Measurements from ENCODE around the gene RNF17.
"Not testable (repeated sequence)": the region's sequence is repeated elsewhere in the genome, so short reads cannot be mapped to it uniquely, and the experiment has no call there.

RNF17 gene

DNA sequence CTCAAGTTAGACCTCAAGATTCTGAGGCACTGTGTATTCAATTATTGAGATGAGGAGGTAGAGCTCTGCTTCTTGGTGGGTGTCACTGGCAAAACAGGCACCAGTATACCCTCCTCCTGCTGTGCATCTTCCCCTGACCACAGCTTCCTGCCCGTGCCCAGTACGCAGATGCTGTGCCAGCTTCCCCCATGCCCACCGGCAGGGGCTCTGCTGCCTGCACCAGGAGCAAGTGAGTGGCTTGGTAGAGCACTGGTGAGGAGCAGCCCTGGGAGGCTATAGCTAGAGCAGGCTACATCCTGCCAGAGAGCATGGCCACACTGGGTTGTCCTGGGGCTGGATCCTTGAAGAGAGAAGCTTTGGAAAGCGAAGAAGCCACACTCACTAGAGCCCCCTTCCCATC lies 21.0 kb upstream of the RNF17 start:
- no peak for DNase-seq

DNA sequence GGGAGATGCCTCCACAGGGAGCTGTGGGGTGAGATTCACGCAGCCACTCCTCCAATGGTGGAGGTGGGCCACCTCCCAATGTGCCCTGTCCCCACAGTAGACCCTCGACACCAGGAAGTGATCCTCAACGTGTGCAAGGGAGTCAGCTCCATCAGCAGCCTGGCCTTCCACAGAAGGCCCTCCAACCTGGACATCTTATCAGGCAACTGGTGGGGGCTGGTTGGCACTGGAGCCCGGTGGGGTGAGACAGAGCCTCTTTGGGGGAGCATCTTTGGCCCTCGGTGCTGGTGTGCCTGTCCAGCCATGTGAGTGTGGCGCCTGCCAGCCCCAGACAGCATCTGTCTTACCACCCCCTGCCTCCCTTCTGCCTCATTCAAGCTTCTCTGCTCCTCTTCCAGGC lies 19.7 kb upstream of the RNF17 start:
- no peak for DNase-seq

DNA sequence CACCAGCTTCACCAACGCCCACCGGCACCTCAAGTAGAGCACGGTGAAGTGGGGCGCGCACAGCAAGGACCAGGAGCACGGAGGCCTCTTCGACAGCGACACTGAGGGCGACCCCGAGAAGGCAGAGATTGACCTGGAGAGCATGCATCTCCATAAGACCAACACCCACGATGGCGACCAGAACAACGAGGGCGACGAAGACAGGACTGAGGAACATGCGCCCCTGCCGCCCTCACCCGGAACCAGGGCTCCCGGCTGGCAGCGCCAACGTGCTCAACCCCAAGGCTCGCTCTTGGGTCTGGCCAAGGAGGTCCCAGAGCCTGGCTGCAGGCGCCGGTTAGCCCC lies 18.5 kb upstream of the RNF17 start:
- DNase-seq, result no peak

DNA sequence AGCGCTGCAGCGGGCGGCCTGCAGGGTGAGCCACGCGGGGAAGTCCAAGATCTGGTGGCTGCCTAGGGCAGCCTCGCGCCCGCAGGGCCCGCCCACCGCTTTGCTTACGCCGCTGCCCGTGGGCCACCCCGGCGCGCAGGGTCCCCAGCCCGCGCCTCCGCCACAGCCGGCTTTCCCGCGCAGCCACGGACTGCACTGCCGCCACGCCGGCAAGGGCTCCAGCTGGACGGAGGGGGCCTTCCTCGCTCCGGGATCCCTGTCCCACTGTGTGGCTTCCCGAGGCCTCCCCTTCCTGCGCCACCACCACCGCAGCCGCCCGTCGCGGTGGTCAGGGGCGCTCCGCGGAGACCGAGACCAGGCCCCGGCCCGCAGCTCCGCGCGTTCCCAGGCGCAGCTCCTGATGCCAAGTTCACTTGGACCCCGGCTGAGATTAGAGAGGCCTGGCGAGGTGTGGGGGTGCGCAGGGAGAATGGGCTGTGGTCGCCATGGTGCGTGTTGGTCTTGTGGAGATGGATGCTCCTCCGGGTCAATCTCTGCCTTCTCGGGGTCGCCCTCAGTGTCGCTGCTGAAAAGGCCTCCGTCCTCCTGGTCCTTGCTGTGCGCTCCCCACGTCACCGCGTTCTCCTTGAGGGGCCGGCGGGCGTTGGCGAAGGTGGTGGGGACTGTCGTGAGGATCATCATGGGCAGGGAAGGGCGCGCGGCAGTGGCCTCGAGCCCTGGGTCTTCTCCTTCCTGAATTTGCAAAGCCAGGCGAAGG lies 17.9 kb upstream of the RNF17 start:
- peak in 2 of 3 donors; percentile 25 to 47 for DNase-seq

DNA sequence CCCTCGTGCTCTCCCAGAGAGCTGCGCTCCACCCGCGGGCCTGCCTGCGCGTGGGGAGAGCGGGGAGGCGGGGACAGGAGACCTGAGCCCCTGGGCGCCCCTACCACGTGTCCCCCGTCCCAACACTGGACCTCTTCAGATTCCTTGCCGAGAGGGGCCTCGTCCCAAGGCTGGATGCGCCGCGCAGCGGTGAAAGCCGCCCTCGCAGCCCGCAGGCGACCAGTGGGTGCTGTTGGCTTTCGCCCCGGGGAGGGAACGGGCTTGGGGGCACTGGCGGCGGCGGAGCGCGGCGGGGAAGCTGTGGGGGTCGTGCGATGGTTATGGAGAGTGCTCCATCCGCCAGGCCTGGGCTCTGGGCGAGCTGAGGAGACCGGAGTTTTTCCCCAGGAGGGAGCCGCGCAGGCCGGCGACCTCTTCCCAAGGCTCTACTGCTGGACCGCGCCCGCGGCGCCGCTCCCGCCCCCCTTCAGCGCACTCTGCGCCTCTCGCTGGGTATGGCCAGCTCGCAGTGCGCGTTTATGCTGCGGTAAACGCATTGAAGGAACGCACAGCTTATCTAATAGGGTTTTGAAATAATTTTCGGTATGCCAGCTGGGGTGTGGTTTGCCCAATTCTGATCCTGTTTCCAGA lies 17.2 kb upstream of the RNF17 start:
- DNase-seq, result peak in 1 of 3 donors; percentile 13

DNA sequence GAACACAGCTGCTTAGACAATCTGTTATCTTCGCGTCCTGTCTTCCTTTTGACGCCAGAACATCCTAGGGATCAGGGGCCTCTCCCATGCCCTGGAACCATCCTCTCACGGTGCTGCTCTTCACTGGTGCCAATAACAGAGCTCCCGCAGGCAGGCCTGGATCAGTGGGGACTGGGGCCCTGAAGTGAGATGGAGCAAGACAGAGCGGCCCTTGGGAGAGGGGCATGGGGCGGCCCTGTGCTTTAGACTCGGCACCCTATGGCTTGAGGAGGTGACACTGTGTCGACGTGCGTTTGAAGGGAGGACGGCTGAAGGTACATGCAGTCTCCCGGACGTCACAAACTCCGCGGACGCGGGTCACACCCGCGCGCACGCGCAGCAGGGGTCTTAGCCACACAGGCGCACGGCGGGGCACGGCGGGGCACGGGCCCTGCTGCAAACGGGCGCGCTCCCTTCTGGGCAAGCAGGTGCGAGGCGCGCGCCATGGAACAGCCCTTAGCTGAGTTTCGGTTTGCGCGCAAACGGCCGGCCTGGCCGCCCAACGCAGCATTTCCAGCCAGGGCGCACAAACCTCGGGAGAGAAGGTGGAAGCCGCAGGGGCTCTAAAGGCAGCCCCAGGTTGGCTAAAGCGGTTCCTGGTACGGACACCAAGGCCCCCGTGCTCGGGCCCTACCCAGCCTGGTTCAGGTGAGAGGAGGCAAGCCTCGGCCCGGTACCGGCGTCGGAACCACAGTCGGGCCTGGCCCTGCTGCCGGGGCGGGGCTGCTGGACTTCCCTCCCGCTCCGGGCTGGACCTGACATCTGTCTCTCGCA lies 16.5 kb upstream of the RNF17 start:
- DNase-seq, result peak in 1 of 3 donors; percentile 11

DNA sequence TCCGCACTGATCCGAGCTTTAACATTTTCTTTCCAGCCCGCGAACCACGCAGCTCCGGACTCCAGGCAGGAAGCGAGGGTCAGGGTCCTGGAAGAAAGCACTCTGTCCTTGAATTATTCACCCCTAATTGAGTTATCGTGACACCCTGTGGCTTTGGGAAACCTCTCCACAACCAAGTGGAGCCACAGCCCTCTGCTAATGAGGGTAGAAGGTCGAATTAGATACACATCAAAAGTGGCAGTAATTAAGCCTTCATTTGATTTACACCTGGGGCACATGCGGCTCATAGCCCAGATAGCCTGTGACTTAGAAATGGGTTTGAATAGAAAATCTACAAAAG lies 15.9 kb upstream of the RNF17 start:
- no peak for DNase-seq

DNA sequence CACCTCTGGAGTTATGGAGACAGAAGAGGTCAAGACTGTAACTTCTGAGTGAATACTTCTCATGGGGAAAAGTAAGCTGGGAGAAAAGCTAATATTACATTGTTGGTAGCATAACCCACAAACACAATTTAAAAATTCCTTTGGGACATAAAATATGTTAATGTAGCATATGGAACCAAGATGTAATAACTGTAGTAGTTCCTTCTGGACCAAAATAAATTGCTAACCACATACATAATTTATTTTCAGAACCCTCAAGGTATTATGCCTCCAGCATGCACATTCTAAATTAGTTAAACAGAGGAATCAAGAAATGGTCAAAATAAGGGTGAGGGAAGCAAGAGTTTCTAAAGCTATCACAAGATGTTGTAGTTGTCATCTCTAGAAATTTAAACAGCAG lies 4.8 kb upstream of the RNF17 start:
- no peak for DNase-seq

DNA sequence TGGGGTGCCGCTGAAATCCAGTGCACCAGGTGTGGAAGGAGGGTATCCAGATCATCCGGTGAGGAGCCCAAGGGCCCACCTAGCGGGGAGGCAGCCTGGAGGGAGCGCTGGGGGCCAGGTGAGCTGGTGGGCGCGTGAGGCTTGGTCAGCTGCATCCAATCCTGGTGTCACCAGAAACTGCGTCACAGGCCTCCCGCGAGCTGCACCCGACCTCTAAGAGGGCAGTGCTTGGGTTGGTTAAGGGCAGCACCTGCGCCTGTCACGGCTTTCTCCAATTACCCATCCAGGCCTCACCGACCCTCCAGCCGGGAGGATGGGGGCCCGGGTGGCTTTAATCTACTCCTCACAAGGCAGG lies 284 bp downstream of the RNF17 start:
- no peak for DNase-seq

DNA sequence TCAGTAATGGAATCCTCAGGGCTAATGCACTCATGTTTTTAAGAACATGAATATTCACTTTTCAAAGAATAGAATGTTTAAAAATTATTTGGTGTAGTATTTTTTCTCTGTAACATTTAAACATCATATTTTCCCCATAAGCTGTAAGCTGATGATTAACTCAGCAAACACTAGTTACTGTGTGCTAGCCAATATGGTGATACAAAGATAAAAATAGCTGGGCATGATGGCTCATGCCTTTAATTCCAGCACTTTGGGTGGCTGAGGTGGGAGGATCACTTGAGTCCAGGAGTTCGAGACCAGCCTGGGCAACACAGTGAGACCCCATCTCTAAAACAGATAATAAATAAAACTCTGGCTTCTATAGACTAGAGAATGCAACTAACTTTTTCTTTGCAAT lies 13.2 kb downstream of the RNF17 start:
- DNase-seq, result no peak

DNA sequence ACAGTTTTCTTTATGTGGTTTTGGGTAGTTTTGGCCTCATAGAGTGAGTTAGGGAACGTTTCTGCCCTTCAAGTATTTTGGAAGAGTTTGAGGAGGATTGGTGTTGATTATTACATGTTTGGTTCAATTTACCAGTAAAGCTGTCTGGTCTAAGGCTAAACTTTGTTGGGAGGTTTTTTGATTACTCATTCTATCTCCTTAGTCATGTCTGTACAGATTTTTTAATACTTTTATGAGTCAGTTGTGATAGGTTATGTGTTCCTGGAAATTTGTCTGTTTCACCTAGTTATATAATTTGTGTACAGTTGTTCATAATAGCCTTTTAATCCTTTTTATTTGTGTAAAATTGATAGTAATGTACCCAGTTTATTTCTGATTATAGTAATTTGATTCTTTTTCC lies 20.4 kb downstream of the RNF17 start:
- DNase-seq, result no peak

DNA sequence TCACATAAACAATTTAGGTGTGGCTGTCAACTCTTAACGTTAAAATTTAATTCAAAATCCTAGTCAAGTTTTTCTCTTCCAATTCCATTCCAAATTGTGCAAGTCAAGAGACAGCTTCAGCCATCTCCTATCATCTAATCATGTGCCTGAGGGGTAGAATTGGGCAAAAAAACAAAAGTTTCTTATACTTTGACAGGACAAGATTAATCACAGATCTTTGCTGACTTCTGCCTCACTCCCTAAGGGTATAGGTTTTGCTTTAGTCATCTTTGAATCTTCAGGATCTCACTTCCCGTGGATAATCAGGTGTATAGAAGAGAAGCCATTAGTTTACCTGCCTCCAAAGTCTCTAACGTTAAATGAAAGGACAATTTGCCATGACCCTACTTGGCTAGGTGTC lies 24.6 kb downstream of the RNF17 start:
- no peak for DNase-seq

DNA sequence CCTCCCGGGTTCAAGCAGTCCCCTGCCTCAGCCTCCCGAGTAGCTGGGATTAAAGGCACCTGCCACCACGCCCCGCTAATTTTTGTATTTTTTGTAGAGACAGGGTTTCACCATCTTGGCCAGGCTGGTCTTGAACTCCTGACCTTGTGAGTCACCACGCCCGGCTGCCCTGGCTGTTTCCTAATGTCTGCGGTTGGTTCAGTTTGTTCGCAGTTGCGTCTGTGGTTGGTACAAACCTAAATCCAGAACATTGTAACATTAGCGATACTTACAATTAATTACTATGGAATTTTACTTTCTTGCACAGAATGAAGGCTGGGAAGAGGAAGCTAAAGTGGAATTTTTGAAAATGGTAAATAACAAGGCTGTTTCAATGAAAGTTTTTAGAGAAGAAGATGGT lies 38.1 kb downstream of the RNF17 start:
- DNase-seq, result no peak

DNA sequence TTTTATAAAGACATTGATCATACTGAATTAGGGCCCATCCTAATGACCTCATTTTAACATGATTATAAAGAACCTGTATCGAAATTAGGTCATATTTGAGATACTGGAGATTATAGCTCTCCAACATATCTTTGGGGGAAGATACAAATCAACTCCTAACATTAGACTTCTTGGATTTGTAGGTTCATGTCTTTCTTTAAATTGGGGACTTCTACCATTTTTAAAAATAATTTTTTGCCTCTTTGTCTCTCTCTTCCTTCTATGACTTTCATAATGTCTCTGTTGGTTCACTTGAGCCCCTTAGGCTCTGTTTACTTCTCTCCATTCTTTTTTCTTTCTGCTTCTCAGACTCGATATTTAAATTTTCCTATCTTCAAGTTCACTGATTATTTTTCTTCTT lies 57.2 kb downstream of the RNF17 start:
- no peak for DNase-seq

DNA sequence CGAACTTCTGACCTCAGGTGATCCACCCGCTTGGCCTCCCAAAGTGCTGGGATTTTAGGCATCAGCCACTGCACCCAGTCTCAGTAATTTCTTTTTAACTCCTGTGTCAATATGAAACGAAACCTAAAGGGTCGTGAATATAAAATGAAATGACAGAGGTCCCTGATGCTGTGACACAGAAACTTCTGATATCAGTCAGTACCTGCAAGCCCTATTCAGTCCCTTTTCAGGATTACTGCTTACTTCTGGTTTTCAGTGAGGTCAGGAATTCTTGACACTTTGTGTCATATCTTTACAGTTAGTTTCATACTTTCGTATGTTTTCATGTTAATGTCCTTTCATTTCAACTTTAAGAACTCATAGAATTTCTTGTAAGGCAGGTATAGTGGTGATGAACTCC lies 58.7 kb downstream of the RNF17 start:
- DNase-seq, result no peak

DNA sequence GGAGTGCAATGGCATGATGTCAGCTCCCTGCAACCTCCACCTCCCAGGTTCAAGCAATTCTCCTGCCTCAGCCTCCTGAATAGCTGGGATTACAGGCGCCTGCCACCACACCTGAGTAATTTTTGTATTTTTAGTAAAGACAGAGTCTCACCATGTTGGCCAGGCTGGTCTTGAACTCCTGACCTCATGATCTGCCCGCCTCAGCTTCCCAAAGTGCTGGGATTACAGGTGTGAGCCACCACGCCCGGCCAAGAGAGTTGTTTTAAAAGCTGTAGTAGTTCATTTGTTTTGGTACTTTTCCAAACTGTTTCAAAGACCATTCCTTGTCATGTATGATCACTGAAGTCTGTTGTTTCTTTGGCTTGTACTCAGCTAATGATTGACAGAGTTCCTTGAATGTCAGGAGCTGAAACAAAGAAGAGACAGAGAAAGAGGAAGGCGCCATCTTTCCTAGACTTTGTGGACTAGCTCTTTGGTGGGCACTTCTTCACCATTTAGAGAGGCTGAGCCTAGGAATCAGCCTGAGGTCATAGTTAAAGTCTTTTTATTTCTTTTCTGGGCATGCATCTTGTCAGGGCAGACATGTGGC lies 59.2 kb downstream of the RNF17 start:
- DNase-seq, result not testable (repeated sequence)

DNA sequence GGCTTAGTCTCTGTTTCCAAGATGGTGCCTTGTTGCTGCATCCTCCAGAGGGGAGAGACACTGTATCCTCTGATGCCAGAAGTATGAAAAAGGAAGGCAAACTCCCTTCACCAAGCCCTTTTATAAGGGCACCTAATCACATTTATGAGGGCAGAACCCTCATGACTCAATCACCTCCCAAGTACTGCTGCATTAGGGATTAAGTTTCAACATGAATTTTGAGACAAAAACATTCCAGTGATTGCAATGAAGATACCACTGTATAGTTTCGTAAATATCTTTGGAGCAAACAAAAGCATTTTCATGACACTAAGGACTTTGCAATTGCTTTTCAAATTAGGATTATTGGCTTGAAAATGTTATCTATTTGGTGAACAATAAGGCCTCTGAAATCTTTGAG lies 63.8 kb downstream of the RNF17 start:
- DNase-seq, result no peak

DNA sequence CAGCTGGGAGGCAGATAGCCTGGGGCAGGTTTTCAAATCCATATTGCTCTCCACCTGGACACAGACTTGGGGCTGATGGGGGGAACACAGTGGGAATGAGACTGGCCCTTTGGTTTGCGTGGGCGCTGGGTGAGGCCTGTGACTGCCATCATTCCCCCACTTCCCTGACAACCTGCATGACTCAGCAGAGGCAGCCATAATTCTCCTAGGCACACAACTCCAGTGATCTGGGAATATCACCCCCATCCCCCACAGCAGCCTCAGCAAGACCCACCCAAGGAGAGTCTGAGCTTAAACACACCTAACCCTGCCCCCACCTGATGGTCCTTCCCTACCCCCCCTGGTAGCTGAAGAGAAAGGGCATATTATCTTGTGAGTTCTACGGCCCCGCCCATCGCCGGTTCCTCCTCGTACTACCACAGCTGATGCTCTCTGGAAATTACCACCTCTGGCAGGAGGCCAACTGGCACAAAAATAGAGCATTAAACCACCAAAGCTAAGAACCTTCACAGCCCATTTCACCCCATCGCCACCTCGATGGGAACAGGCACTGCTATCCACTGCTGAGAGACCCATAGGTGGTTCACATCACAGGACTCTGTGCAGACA lies 71.0 kb downstream of the RNF17 start:
- no peak for DNase-seq

DNA sequence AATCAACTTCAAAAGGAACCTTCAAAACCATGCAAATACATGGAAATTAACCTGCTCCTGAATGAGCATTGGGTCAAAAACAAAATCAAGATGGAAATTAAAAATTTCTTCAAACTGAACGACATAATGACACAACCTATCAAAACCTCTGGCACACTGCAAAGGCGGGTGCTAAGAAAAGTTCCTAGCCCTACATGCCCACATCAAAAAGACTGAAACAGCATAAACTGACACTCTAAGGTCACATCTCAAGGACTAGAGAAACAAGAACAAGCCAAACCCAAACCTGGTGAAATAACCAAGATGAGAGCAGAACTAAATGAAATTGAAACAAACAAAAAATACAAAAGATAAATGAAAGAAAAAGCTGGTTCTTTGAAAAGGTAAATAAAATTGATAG lies 73.6 kb downstream of the RNF17 start:
- DNase-seq, result not testable (repeated sequence)

DNA sequence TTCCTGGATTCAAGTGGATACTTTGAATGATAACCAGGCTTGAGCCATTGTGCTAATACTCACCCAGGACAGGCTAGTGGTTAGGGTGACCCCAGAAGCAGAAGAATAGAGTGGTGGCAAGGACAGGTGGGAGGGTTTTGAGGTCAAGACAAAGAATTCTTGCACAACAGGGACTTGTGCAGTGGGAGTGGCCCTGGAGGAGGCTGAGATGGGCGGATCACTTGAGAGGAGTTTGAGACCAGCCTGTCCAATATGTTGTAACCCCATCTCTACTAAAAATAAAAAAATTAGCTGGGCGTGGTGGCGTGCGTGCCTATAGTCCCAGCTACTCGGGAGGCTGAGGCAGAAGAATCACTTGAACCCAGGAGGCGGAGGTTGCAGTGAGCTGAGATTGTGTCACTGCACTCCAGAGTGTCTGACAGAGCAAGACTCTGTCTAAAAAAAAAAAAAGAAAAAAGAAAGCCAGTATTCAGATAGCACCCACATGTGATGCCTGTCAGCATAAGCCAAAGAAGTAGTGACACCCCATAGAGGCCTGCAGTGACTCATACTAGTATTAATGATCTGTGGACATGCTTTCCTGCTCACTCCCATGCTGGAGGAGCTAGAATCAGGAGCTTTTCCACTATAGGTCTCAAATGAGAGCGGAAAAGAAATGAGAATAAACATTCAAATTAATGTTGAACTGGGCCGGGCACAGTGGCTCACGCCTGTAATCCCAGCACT lies 78.7 kb downstream of the RNF17 start:
- peak in 1 of 3 donors; percentile 4 for DNase-seq

DNA sequence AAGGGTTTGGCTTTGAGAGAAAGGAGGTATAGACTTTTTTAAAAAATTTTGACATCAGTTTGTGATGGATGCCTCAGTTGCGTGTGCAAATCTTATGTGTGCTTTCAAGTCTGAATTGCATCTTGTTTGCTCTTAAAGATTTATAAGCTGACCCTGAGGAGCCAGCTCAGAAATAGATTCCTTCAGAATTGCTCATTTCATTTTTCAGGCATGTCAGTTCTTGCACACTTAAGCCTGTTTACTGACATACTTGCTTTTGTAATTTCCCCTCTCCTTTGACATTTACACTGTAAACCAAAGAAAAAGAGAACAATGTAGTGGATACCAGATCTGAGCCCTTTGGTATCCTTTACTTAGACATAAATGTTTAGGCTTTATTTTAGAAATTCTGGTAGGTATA lies 87.6 kb downstream of the RNF17 start:
- DNase-seq, result no peak

DNA sequence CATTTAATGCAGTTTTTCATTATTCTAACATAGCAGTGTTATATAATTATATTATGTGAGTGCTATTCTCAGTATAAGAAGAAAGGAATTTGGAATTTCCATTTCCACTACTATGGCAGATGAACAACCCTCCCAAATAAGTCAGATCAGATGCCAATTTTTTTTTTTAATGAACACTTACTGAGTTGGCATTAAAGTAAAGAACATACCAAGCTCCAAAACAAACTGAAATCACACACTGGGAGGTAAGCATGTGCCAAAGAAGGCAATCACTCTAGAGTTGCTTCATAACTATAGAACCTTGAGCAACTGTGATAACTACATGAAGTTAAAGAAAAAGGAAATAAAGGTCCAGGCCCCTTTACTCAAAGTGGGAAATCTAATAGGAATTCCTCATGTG lies 90.3 kb downstream of the RNF17 start:
- DNase-seq, result no peak

DNA sequence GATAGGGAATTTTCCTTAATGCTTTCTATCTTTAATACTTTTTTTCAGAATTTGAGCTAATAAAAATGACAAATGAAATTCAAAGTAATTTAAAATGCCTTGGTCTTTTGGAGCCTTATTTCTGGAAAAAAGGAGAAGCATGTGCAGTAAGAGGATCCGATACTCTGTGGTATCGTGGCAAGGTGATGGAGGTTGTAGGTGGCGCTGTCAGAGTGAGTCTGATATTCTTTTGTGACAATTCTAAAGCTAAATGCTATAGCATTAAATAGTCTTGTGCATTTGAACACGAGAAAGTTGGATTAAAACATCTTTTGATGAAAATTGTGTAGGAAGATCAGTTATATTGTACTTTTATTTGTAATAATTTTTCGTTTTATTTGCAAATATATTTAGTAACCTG lies 95.0 kb downstream of the RNF17 start:
- no peak for DNase-seq
